Measurements from ENCODE around the gene WDR37.

DNA sequence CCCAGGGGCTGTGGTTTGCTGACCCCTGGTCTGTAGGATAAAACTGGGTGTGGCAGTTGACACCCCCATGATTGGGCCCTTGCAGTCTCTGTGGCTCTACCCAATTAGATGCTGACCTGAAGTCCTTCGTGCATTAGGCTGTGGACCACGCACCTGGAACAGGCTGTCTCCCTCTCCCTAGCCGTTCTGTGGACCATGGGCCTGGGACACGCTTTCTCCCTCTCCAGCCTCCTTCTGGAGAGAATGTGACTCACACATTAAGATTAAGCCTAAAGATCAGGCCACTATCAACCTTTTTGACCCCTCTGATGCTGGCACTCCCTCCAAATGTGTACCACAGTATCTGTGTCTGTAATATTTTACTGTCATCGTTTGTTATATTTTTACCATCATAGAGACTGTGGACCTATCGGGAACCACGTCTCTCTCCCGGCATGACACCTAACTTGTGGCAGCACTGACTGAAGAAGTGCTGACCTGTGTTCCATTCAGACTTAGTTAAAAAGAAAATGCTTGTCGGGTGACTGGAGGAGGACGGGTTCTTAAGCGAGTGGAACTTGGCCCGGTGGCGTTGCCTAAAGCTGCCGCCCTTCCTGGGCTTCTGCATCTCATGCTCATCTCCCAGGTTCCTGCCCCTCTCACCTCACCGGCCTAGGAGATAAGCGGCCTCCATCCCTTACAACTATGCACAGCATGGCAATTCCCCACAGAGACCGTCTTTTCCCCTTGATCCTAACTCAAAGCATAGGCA is 92.8 kb downstream of the WDR37 start:
- TF ChIP-seq ATF7 (IDR thresholded peaks at IDR 0.05; ENCODE audit: low read depth) (no peak), LARP7 (IDR thresholded peaks at IDR 0.05) (no peak), ZNF622 (IDR thresholded peaks at IDR 0.05) (no peak), ASH2L (IDR thresholded peaks at IDR 0.05; ENCODE audit: borderline replicate concordance, low read depth) (no peak), JUND (IDR thresholded peaks at IDR 0.05; ENCODE audit: low read depth, low read length) (no peak)

Measured in GM12878 (cell line).